ENCODE measurements around the gene TNFSF4. TPM values are rescaled to one million over a fixed set of nuclear protein-coding genes. Genes with fewer than 3 reads are reported as not detected.

Gene TNFSF4
- total and polyA plus RNA-seq, 2 of the 13 experiments (the other 11 are each of a cell fraction or from before 2014, with no cell fraction given): 2.4 to 7.9 TPM

DNA sequence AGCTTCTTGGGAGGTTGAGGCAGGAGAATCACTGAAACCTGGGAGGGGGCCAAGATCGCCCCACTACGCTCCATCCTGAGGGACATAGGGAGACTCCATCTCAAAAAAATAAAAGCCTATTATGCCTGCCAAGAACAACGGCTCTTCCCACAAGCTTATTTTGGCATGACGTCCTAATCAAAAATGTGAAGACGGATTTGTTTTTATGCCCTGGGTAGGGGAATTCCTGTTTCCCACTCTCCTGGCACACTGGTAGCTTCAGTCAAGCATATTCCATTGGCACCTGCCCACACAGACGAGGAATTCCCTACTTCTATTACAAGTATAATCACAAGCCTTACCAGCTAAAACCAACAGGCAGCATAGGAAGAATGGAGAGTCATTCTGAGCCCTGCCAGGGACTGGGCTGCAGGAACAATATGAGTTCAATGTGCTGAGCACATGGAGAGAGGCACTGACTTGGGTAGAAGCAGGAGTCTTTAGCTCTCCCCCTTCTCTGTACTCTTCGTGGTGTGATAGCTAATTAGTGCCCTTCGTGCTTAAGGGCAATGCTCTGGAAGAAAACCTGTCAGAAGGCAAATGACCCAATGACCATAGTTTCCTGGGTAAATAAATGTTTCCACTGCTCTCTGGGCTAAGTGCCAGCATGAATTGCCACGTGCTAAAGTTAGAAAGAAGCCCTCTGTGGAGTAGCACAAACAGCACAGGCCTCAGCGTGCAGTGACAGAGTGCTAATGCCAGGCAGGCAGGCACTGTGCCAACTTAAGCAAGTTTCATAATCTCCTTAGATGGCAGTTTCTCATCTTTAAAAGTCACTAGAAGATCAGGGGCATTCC is 16.8 kb downstream of the TNFSF4 start (continued):
- TF ChIP-seq ZNF512B (CRISPR knock-in tag; IDR thresholded peaks at IDR 0.05; ENCODE audit: borderline replicate concordance) (peak; percentile 40; the same call in 1 of the 2 replicates), MAF1 (CRISPR knock-in tag; IDR thresholded peaks at IDR 0.05; ENCODE audit: borderline replicate concordance) (no peak), AKNA (CRISPR knock-in tag; IDR thresholded peaks at IDR 0.05; ENCODE audit: borderline replicate concordance) (no peak), KLF13 (CRISPR knock-in tag; IDR thresholded peaks at IDR 0.05) (no peak), FOXJ3 (CRISPR knock-in tag; IDR thresholded peaks at IDR 0.05; ENCODE audit: borderline replicate concordance) (peak; percentile 70; the same call in 1 of the 2 replicates)
- TF ChIP-seq, protein P1, sequence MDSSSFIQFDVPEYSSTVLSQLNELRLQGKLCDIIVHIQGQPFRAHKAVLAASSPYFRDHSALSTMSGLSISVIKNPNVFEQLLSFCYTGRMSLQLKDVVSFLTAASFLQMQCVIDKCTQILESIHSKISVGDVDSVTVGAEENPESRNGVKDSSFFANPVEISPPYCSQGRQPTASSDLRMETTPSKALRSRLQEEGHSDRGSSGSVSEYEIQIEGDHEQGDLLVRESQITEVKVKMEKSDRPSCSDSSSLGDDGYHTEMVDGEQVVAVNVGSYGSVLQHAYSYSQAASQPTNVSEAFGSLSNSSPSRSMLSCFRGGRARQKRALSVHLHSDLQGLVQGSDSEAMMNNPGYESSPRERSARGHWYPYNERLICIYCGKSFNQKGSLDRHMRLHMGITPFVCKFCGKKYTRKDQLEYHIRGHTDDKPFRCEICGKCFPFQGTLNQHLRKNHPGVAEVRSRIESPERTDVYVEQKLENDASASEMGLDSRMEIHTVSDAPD (CRISPR knock-in tag; IDR thresholded peaks at IDR 0.05): no peak

Measured in HepG2 (cell line).